Measurements from ENCODE around the gene NEK4.

NEK4 gene

GRCh38 chr3:52770496-52771333, at the start of gene NEK4:
Gene NEK4 (minus strand): TSS chr3:52770940. CDS start chr3:52770746, 194 bp downstream.
- H3K4me3 ChIP-seq (ENCODE audit: severe bottlenecking) = peak within 1 kb of the TSS; percentile 81
- no peaks in the 10 kb centered on the region for H3K9me3 ChIP-seq (ENCODE audit: severe bottlenecking)
- ATAC-seq (ENCODE audit: low read depth) = peak; percentile 98
- DNase-seq (ENCODE audit: low spot score) = peak; percentile 93
- peaks cover 5% of the 10 kb centered on the region for H3K4me1 ChIP-seq (ENCODE audit: insufficient read depth, poor library complexity, severe bottlenecking)
- H3K36me3 ChIP-seq (ENCODE audit: low read depth) = peaks cover 18% of the 10 kb centered on the region
- TF ChIP-seq CTCF (IDR thresholded peaks at IDR 0.05; ENCODE audit: poor library complexity, severe bottlenecking) = no peak
- no peaks in the 10 kb centered on the region for H3K27me3 ChIP-seq (ENCODE audit: insufficient read depth, poor library complexity, severe bottlenecking)
- H3K27ac ChIP-seq (ENCODE audit: poor library complexity, severe bottlenecking) = peak within 1 kb of the TSS; percentile 25

GRCh38 chr3:52819936-52820335, 49.2 kb upstream of the NEK4 start:
- no peak overlapping the region for H3K4me3 ChIP-seq (ENCODE audit: severe bottlenecking)
- no peak for TF ChIP-seq CTCF (IDR thresholded peaks at IDR 0.05; ENCODE audit: poor library complexity, severe bottlenecking)
- H3K9me3 ChIP-seq (ENCODE audit: severe bottlenecking) = no peaks in the 10 kb centered on the region
- H3K36me3 ChIP-seq (ENCODE audit: low read depth) = no peaks in the 10 kb centered on the region
- no peak overlapping the region for H3K27ac ChIP-seq (ENCODE audit: poor library complexity, severe bottlenecking)
- no peak for ATAC-seq (ENCODE audit: low read depth)
- H3K4me1 ChIP-seq (ENCODE audit: insufficient read depth, poor library complexity, severe bottlenecking) = no peaks in the 10 kb centered on the region
- H3K27me3 ChIP-seq (ENCODE audit: insufficient read depth, poor library complexity, severe bottlenecking) = no peaks in the 10 kb centered on the region
- DNase-seq (ENCODE audit: low spot score) = no peak

DNA sequence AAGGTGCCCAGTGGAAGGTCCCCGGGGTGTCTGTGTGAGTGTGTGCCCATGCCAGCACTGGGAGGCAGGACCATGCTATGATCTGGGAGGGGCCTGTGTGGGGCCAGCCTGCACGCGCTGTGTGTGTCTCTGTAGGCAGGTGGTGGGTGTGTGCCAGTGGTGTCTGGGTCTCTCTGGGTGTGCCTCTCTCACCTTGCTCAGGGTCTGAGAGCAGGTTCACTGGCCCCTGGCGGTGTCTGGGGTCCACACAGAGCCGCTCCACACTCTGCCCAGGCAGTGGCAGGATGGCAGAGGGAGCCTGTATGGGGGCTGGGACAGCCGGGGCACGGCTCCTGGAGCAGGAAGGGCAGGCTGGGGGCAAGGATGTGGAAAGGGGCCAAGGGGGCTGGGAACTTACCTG, 47.1 kb upstream of the NEK4 start:
- no peaks in the 10 kb centered on the region for H3K4me1 ChIP-seq (ENCODE audit: insufficient read depth, poor library complexity, severe bottlenecking)

GRCh38 chr3:52817221-52817620, 46.5 kb upstream of the NEK4 start:
- Histone ChIP-seq H3K4me1 (ENCODE audit: insufficient read depth, poor library complexity, severe bottlenecking) (no peaks in the 10 kb centered on the region), H3K27ac (ENCODE audit: poor library complexity, severe bottlenecking) (no peak overlapping the region), H3K27me3 (ENCODE audit: insufficient read depth, poor library complexity, severe bottlenecking) (no peaks in the 10 kb centered on the region), H3K9me3 (ENCODE audit: severe bottlenecking) (no peaks in the 10 kb centered on the region), H3K36me3 (ENCODE audit: low read depth) (no peaks in the 10 kb centered on the region), H3K4me3 (ENCODE audit: severe bottlenecking) (no peak overlapping the region)
- TF ChIP-seq CTCF (IDR thresholded peaks at IDR 0.05; ENCODE audit: poor library complexity, severe bottlenecking) = no peak
- ATAC-seq (ENCODE audit: low read depth) (no peak), DNase-seq (ENCODE audit: low spot score) (no peak)

More for the DNA sequence above, 47.1 kb upstream of the NEK4 start:
- H3K9me3 ChIP-seq (ENCODE audit: severe bottlenecking) = no peaks in the 10 kb centered on the region
- H3K27me3 ChIP-seq (ENCODE audit: insufficient read depth, poor library complexity, severe bottlenecking) = no peaks in the 10 kb centered on the region
- ATAC-seq (ENCODE audit: low read depth) (no peak), DNase-seq (ENCODE audit: low spot score) (no peak)
- H3K4me3 ChIP-seq (ENCODE audit: severe bottlenecking) = no peak overlapping the region
- no peak overlapping the region for H3K27ac ChIP-seq (ENCODE audit: poor library complexity, severe bottlenecking)
- TF ChIP-seq CTCF (IDR thresholded peaks at IDR 0.05; ENCODE audit: poor library complexity, severe bottlenecking) = no peak
- H3K36me3 ChIP-seq (ENCODE audit: low read depth) = no peaks in the 10 kb centered on the region

DNA sequence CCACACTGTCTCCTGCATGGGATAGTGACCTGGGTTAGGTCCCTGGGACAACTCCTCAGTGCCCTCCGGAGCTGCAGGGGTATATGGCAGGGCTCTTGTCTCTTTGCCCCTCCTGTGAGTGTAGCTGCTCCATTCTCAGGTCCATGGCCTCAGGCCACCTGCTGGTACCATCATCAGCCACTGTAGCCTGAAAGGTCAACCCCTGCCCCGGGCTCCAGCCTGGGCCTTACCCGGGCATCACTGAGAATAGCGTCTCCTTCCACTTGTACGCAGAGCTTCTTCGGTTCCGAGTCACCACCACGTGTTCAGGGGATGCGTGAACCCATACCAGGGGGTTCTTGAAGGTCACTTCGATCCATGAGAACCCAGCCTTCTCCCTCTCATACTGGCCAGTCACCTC, 45.9 kb upstream of the NEK4 start:
- H3K4me3 ChIP-seq (ENCODE audit: severe bottlenecking) = no peak overlapping the region
- no peak for ATAC-seq (ENCODE audit: low read depth)
- no peaks in the 10 kb centered on the region for H3K4me1 ChIP-seq (ENCODE audit: insufficient read depth, poor library complexity, severe bottlenecking)
- TF ChIP-seq CTCF (IDR thresholded peaks at IDR 0.05; ENCODE audit: poor library complexity, severe bottlenecking) = no peak
- H3K27ac ChIP-seq (ENCODE audit: poor library complexity, severe bottlenecking) = no peak overlapping the region
- no peaks in the 10 kb centered on the region for H3K27me3 ChIP-seq (ENCODE audit: insufficient read depth, poor library complexity, severe bottlenecking)
- no peaks in the 10 kb centered on the region for H3K9me3 ChIP-seq (ENCODE audit: severe bottlenecking)
- H3K36me3 ChIP-seq (ENCODE audit: low read depth) = no peaks in the 10 kb centered on the region
- DNase-seq (ENCODE audit: low spot score) = no peak

Data from RWPE2 (cell line).